NCI-H2227 (cell line): ENCODE results near the gene SUSD1.

Experiments used
- DNase-seq: peaks from one replicate; lab custom pipeline; 2025; ENCODE audit not compliant: unreplicated experiment; lab: John Stamatoyannopoulos, UW

SUSD1 gene

DNA sequence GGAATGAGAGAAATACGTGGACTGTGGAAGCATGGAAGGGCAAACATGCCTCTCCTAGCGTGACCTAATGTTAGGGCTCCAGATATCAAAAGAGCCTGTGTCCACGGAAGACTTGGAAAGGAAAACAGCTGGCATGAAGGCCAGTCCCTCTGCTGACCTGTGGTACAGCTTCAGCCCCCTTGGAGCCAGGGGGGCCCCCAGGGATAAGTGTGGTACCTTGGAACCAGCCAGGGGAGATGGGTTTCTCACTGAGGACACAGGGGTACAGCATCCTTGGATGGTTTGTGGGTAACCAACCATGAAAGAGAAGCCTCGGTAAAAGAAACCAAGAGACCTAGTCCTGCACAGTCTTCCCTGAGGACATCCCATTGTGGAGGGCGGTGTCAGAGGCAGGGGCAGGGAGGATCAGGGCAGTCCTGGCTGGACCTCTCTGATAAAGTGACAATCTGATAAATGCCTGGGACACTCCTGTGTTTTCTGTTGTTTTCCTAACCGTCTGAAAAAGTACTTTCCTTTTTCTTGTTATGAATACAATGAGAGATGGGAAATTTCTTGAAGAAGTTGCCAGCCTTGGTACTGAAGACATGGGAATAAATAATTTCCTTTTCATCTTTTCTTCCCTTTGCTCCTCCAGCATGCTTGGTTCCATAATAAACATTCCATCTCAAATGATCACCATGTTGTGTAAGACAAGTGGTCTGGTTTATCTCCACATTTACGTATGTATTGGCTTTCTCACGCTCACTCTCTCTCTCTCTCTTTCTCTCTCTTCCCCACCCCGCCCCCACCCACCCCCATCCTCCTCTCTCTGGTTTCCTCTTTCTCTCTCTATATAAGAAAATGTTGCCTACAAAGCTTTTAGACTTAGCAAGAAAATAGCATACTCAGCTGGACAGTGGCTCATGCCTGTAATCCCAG lies 102.1 kb downstream of the SUSD1 start:
- DNase-seq = no peak

DNA sequence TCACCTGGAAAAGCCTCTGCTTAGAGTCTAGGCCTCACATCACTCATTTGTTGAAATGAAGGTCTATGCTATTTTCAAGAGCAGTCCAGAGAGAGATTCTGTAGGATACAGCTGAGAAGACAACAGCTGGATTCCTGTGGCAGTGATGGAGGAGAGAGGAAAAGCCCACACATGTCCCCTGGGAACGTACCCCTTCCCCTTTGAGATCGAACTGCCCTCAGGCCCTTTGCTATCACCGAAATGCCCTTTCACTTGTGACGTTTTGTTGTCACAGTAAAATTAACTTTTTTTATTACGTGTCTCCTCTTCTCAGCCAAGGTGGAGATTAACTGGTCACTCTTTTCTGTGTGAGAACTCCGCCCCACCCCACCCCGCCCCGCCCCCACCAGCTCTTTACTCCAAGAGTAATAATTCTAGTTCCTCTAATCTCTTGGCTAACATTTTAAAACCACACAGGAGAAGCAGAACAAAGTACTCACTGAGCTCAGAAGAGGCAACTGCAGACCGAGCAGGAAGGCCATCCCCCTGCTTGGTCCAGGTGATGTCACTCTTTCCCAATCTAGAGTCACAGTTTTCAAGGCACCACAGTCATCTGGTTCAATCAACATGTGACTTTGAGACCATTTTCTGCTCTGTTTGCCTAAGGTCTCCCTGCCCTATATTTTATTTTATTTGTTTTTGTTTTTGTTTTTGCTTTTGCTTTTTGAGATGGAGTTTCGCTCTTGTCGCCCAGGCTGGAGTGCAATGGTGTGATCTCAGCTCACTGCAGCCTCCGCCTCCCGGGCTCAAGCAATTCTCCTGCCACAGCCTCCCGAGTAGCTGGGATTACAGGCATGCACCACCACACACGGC lies 105.6 kb downstream of the SUSD1 start:
- no peak for DNase-seq

DNA sequence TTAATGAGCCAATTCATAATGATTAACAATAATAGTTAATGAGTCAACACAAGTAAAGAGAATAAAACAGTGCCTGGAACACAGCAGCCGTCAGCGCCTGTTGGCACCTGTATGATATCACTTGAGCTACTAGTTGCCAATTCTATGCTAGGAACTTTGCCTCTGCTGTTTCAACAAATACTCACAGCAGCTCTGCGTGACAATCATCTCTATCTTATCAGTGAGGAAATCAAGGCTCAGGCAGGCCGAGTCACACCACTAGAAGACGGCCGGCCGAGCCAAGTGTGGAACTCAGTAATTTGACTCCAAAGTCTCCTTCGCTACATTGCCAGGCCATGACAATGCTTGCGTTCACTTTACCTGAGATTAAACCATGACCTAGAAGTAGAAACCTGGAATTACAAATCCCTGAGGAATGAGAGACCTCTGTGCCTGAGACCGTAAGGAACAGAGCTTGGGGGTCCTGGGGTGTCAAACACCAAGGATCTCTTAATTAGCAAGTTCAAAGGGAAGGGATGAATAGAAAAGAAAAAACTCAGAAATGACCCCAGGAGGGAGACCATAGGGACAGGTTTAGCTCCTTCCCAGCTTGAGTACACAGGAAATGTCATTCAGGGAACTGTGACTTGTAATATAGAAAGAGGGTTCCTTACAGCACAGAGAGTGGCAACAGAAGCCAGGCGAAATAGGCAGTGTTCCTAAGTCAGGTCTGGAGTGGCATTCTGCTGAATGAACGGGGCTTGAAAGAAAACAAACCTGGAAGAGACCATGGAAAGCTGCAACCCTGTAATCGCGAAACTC lies 109.1 kb downstream of the SUSD1 start:
- DNase-seq = no peak

DNA sequence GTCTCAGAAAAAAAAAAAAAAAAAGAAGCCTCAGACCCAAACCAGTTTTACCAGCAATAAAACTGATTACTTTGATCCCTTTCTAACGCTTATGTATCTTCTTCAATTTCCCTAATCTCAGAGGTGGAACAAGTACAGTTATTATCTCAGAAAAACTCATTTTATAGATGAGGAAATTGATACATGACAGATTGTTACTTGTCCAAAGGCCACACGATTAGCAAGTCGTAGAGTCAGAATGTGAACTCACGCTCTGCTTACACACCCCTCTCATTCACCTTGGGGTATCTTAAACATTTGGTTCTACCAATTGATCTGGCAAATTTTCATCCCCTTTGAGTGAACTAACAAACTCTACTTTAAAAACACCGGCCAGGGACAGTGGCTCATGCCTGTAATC lies 110.2 kb downstream of the SUSD1 start:
- no peak for DNase-seq

DNA sequence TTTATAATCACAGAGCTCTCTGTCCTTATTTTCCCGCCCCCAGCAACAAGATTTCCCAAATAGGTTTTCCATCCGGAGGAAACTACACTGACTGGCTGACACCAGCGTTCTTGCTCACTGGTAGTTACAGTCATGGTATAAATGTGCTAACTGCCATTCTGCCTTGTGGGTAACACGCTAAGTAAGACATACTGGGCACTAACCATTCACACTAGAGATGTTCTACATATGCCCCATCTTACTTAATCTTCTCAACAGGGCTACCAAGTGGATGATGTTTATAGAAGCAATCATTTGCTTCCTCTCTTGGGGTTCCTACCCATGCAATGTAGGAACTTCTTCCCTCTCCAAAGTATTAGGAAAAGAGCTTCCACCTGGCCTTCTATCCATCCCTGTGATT lies 111.5 kb downstream of the SUSD1 start:
- no peak for DNase-seq

DNA sequence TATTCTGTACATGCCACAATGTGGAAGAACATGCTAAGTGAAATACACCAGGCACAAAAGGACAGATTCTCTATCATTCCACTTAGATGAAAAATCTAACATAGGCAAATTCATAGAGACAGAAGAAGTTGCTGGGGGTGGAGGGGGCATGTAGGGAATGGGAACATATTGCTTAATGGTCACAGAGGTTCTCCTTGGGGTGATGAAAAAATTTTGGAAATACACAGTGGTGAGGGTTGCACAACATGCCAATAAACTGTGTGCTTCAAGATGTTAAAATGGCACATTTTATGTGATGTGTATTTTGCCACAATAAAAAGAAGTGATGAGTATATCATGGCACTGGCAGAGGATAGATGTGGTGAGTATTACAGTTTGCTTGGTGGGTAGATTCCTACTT lies 111.9 kb downstream of the SUSD1 start:
- no peak for DNase-seq

DNA sequence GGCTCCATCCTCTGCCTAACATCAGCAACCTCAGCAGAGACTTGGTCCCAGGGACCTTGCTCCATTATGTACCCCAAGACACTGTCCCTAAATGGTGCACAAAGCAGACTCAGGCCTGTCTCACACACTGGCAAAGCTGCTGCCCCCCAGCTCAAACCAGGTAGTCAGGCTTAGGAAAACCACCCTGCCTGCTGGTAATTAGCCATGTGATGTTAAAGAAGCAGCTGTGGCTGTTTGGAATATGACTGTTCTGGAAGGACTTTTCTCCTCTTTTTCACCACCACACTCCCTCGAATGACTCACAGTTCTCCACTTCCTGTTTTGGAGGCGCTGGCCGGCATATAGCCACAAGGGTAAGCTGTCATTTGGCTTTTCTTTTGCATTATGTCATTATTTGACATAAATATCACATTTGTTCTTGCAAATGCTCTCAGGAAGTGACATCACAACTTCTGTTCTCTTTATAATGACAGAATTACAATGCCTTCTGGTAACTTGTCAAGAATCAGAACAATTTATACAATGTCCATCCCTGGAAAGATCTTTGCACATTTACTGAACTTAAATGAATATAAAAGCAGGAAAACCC lies 113.9 kb downstream of the SUSD1 start:
- DNase-seq = no peak

DNA sequence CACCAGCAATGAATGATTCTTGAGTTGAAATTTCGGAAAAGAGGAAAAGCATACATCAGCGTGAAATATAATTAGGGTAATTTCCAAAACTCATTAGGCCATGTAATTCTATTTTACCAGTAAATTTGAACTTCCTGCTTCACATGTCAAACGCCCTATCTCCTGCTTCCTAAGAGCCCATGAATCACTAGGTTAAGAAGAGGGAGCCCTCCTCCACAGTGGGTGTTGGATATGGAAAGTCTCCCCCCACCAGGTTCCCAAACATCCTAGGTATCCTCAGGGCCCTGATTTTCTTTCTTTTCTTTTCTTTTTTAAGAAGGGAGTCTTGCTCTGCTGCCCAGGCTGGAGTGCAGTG lies 115.2 kb downstream of the SUSD1 start:
- no peak for DNase-seq

DNA sequence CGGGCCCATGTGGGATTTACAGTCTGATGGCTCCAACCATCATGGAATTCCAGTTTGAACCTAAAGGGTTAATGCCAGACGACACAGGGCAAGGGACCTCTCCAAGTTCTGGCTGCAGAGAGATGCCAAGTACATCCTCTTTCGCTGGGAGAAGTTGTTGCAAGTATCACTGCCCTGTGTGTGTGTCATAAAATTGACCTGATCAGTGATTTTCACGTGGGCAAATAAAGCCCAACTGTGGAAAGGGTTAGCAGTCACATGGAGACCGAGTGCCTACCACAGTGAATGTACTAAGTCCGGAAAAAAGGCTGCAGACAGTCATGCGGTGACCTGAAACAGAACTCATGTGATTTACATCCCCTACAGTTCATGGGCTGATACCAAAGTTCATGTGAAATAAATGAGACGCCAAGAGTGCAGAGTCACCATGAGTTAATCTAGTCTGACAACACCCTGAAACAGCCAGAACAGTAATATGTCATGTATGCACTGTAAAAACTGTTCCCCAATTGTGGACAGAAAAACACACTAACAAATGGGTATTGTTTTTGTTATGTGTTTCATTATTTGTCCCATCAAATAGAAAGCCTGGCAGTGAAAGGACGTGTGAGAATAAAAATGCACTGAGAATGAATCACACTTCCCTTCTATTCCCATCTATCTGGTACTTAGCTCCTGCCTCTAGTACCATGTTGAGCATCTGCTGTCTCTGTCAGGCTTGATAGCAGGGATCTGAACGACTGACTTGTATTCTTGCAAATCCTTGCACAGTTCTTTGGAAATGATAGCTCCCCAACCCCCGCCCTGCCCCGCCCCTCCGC lies 115.7 kb downstream of the SUSD1 start:
- no peak for DNase-seq

DNA sequence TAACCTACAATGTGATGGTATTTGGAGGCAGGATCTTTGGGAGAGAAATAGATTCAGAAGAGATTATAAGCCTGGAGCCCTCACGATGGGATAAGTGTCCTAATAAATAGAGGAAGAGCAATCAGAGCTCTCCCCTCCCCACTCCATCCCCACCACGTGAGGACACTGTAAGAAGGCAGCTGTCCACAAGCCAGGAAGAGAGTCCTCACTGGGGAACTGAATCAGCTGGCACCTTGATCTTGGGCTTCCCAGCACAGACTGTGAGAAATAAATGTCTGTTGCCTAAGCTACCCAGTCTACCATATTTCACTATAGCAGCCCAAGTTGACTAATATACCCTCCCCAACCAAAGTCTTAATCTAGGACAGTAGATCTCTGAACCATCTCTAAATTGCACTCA lies 118.1 kb downstream of the SUSD1 start:
- no peak for DNase-seq

DNA sequence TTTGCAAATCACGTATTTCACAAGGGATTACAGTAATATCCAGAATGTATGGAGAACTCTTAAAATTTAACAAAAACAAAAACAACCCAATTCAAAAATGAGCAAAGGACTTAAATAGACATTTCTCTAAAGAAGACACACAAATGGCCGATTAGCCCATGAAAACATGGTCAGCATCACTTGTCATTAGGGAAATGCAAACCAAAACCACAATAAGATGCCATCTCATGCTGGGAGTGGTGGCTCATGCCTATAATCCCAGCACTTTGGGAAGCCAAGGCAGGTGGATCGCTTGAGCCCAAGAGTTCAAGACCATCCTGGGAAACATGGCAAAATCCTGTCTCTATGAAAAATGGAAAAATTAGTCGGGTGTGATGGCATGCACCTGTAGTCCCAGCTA lies 120.2 kb downstream of the SUSD1 start:
- no peak for DNase-seq

DNA sequence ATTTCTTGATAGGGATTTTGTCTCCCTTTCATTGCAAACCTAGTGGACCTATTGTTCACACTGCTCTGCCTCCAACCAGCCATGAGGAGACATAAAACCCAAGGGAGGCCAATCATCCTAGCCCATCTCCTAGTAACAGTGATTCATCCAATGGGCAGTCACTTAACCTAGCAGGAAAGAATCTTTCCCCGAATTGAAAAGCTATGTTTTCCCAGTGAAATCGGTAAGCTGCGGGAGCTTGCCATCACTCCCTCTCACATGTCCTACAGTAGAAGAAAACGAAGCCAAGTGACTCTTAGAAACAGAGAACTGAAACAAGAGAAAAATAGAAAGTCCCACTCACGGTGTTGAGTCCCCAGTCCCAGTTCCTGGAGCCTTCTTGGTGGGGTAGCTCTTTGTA lies 123.3 kb downstream of the SUSD1 start:
- no peak for DNase-seq

DNA sequence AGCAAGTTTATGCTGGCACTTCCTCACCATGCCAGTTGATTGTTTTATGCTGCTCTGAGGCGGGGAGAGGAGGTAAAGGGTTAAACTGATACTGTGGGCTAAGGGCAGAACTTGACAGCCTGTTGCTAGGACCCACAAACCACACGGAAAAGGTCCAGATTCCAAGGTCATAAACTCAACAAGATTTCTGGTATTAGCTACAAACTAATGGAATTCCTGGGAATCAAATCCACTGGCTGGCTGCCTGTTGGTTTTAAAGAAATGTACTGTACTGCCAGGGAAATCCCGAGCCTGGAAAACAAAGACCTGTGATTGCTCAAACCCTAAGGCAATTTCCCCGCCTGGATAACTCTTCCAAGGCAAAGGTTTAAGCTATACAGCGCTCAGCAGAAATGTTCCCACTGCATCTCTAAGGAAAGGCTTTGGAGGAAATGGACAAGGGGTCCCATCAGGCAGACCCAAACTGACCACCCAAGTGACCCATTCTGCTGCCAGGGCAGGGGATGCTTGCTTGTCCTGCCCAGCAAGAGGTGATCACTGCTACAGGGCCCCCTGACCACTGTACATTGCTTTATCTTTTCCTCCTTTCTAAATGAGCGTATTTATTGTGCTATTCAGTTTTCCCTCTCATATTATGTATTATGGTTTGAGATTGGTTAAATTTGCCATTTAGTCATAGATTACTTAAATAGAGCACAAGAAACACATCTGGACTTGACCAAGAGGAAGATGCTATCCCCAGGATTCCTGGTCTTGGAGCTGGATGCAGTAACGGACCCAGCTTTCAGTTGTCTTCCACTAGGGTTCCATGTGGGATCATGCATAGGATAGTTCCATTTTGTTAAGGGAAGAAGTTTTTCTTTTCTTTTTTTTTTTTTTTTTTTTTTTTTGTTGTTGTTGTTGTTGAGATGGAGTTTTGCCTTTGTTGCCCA lies 124.3 kb downstream of the SUSD1 start:
- no peak for DNase-seq

DNA sequence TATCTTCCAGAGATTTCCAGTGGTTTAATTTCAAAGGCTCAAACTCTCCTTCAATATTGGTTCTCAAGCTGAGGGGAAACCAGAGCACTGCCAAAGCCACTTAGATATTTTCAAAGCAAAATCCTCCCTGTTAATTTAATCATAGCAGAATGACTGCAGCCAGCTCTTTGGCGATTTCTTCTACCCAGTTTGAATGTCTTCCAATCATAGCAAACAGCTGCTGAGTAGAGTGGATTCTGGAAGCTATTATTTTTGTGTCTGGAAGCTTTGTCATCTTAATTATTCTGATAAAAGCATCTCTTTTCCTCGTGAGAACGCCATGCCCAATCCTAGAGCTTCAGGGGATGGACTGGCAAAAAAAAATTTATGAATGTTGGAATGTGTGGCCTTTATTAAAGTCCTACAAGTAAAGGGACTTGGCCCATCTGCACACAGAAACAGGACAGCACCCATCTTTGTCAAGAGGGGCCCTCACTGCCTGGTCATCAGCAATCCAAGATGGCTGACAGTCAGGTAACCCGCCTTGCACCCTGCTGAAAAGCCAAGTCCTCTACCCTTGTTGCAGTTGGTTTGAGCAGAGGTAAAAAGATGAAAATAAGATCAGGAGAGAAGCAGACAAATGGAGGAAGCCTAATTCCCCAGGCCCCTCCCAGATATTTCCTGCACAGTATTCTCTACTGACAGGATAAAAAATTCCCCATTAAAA lies 125.1 kb downstream of the SUSD1 start:
- DNase-seq = no peak

DNA sequence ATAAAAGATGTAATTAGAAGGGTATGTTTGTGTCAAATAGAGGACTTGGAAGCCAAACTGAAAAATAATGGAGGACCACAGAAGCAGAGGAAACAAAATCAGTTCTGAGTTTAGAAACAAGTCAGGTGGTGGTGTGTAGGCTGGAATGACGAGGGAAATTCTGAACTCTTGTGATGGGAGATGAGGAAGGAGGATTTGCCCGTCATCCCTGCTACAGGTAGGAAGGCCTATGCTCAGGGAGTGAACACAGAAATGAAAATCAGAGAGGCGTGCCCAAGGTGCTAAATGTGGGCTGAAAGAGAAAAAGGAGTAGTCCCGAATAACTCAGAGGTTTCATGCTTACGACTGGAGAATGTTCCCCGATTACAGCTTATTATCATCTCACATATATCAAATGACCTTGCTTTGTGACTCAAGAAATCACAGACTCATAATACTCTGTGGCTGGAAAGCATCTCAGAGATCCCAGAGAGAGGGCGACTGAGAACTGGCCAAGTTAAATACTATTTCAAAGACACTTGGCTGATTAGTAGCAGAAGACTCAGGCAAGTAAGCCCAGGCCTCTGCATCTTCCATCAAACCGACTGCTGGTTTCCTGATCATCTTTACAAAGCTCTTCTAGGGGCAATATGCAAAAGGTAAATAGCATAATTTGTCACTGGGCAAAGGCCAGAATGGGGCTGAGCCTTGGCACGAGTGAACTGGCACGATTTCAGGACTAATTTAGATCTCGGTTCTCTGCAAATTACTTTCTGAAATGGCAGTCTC lies 126.0 kb downstream of the SUSD1 start:
- no peak for DNase-seq

DNA sequence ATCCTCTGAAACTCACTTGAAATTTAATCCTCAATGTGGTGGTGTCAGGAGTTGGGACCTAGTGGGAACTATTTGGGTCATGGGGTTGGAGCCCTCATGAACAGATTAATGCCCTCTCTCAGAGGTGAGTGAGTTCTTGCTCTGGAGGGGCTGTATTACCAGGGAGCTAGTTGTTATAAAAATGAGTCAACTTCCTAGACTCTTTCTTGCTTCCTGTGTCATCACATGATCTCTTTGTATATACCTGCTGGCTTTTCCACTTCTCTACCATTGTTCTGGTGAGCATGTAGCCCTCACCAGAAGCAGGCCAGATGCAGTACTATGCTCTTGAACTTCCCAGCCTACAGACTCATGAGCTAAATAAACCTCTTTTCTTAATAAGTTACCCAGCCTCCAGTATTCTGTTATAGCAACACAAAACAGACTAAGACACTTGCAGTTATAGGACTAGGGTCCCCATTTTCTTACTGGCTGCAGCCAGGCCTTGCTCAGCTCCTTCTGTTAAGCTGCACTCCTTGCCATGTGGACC lies 127.5 kb downstream of the SUSD1 start:
- no peak for DNase-seq

DNA sequence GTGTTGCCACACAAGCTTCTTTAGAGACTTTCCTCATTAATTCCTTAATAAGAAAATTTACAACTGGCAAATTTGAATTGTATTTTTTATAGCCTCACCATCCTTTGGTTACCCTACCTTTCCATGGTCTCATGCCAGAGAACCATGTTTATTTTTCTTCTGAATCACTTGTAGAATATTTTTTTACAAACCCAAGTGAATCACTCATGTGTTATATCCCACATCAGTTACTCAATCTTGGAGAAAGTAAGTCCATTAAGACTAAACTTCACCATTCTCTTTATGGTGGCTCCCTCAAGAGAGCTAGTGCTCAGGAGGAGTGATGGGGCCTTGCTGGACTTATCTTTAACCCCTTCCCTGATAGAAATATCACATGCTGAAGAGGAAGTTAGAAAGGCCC lies 128.9 kb downstream of the SUSD1 start:
- DNase-seq = no peak

DNA sequence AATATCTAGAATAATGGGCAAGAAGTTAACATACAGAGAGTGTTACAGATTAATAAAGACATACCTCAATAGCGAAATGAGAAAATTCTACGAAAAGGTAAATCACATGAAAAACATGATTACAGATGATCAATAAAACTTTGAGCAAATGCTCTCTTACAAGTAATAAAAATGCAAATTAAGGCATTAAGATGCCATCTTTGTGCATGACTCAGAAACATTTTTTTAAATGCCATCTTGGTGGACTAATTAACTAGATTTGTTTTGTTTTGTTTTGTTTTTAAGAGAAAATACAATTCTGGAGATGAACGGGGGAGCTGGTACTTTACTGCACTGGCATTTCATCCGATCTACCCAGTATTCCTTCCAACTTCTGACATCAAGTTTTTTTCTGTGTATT lies 130.2 kb downstream of the SUSD1 start:
- no peak for DNase-seq
